ENCODE data around the gene SEC14L3.
"Not testable (repeated sequence)": the region's sequence is repeated elsewhere in the genome, so short reads cannot be mapped to it uniquely, and the experiment has no call there.

SEC14L3 gene

GRCh38 chr22:30452861-30453260 lies 19.0 kb downstream of the SEC14L3 start:
- H3K4me3 ChIP-seq (ENCODE audit: low read length) = no peak overlapping the region
- H3K9ac ChIP-seq (ENCODE audit: low read length) = no peak overlapping the region
- TF ChIP-seq EZH2 (optimal IDR thresholded peaks at IDR 0.05; ENCODE audit: low read depth, low read length) (no peak), EZH2phosphoT487 (IDR thresholded peaks at IDR 0.05; ENCODE audit: low read length) (no peak)
- TF ChIP-seq, protein P1, sequence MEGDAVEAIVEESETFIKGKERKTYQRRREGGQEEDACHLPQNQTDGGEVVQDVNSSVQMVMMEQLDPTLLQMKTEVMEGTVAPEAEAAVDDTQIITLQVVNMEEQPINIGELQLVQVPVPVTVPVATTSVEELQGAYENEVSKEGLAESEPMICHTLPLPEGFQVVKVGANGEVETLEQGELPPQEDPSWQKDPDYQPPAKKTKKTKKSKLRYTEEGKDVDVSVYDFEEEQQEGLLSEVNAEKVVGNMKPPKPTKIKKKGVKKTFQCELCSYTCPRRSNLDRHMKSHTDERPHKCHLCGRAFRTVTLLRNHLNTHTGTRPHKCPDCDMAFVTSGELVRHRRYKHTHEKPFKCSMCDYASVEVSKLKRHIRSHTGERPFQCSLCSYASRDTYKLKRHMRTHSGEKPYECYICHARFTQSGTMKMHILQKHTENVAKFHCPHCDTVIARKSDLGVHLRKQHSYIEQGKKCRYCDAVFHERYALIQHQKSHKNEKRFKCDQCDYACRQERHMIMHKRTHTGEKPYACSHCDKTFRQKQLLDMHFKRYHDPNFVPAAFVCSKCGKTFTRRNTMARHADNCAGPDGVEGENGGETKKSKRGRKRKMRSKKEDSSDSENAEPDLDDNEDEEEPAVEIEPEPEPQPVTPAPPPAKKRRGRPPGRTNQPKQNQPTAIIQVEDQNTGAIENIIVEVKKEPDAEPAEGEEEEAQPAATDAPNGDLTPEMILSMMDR (IDR thresholded peaks at IDR 0.05; ENCODE audit: low read length) = no peak
- no peaks in the 10 kb centered on the region for H3K9me3 ChIP-seq (replicated peaks; ENCODE audit: insufficient read depth, low read length)
- H3K27me3 ChIP-seq (replicated peaks; ENCODE audit: insufficient read depth, low read length) = peaks cover 82% of the 10 kb centered on the region
- no peaks in the 10 kb centered on the region for H3K36me3 ChIP-seq (replicated peaks; ENCODE audit: insufficient read depth, low read length)
- H3K9me2 ChIP-seq (replicated peaks; ENCODE audit: insufficient read depth, low read length) = no peaks in the 10 kb centered on the region
- no peaks in the 10 kb centered on the region for H3F3A ChIP-seq (ENCODE audit: insufficient read depth, low read length)
- no peaks in the 10 kb centered on the region for H4K20me1 ChIP-seq (ENCODE audit: insufficient read depth, low read length)
- H3K79me2 ChIP-seq (ENCODE audit: low read length) = no peaks in the 10 kb centered on the region
- H3K27ac ChIP-seq (ENCODE audit: low read length) = no peak overlapping the region
- no peaks in the 10 kb centered on the region for H3K4me1 ChIP-seq (ENCODE audit: low read length)
- H3K4me2 ChIP-seq (ENCODE audit: low read depth, low read length) = no peak overlapping the region
- DNase-seq = no peak
- no peak overlapping the region for H2AFZ ChIP-seq (ENCODE audit: low read length)

DNA sequence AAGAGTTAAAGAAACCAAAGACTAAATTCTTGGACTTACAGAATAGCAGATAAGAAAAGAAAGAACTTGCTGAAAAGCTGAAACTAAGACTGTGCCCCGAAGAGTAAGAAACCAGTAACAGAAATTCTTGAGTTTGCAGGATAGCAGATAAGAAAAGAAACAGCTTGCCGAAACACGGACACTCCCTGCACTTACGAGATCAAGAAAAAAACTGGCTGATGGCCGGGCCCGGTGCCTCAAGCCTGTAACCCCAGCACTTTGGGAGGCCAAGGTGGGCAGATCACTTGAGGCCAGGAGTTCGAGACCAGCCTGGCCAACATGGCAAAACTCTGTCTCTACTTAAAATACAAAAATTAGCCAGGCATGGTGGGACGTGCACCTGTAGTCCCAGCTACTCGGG lies 20.3 kb downstream of the SEC14L3 start:
- not testable (repeated sequence) for H4K20me1 ChIP-seq (ENCODE audit: insufficient read depth, low read length); H3K9me3 ChIP-seq (replicated peaks; ENCODE audit: insufficient read depth, low read length); H3K4me1 ChIP-seq (ENCODE audit: low read length); H3K4me2 ChIP-seq (ENCODE audit: low read depth, low read length); H3K4me3 ChIP-seq (ENCODE audit: low read length); H2AFZ ChIP-seq (ENCODE audit: low read length); H3K79me2 ChIP-seq (ENCODE audit: low read length); DNase-seq; H3K9ac ChIP-seq (ENCODE audit: low read length); H3K9me2 ChIP-seq (replicated peaks; ENCODE audit: insufficient read depth, low read length); H3K36me3 ChIP-seq (replicated peaks; ENCODE audit: insufficient read depth, low read length); H3F3A ChIP-seq (ENCODE audit: insufficient read depth, low read length); H3K27ac ChIP-seq (ENCODE audit: low read length)
- H3K27me3 ChIP-seq (replicated peaks; ENCODE audit: insufficient read depth, low read length) = peaks cover 82% of the 10 kb centered on the region

DNA sequence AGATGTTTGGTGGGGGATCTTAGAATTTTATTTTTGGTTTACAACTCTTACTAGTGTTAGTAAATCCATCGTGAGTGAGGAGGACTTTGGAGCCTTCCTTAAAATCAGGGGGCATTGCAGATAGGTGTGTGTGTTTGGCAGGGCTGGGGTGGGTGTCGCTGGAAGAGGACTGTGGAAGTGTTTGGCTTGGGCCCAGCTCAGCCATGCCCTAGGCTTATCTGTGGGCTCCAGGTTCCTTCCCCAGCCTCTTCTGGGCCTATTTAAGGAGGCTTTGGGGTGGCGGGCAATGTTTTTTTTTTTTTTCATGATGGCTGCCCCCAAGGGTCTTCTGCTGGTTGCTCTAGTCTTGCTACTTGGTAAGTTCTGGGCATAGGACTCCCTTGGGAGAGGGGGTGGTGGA lies 24.2 kb downstream of the SEC14L3 start:
- Histone ChIP-seq H2AFZ (ENCODE audit: low read length) (no peak overlapping the region), H3K27ac (ENCODE audit: low read length) (no peak overlapping the region), H3K4me3 (ENCODE audit: low read length) (no peak overlapping the region), H3K79me2 (ENCODE audit: low read length) (no peaks in the 10 kb centered on the region), H4K20me1 (ENCODE audit: insufficient read depth, low read length) (no peaks in the 10 kb centered on the region), H3K4me1 (ENCODE audit: low read length) (no peaks in the 10 kb centered on the region), H3K9ac (ENCODE audit: low read length) (no peak overlapping the region), H3K36me3 (replicated peaks; ENCODE audit: insufficient read depth, low read length) (no peaks in the 10 kb centered on the region), H3K9me2 (replicated peaks; ENCODE audit: insufficient read depth, low read length) (no peaks in the 10 kb centered on the region), H3K4me2 (ENCODE audit: low read depth, low read length) (no peak overlapping the region), H3K27me3 (replicated peaks; ENCODE audit: insufficient read depth, low read length) (peaks cover 90% of the 10 kb centered on the region), H3K9me3 (replicated peaks; ENCODE audit: insufficient read depth, low read length) (no peaks in the 10 kb centered on the region), H3F3A (ENCODE audit: insufficient read depth, low read length) (no peaks in the 10 kb centered on the region; the same call in 1 of the 2 replicates)
- TF ChIP-seq EZH2phosphoT487 (IDR thresholded peaks at IDR 0.05; ENCODE audit: low read length) = no peak
- TF ChIP-seq, protein P1 (IDR thresholded peaks at IDR 0.05; ENCODE audit: low read length) = no peak
- TF ChIP-seq EZH2 (optimal IDR thresholded peaks at IDR 0.05; ENCODE audit: low read depth, low read length) = no peak
- no peak for DNase-seq

- Histone ChIP-seq H2AFZ (ENCODE audit: low read length) (no peak overlapping the region), H3K79me2 (ENCODE audit: low read length) (no peaks in the 10 kb centered on the region)
Observed at GRCh38 chr22:30445438-30446145, 26.2 kb downstream of the SEC14L3 start.

More at GRCh38 chr22:30445438-30446145, 26.2 kb downstream of the SEC14L3 start:
- 0 out of 2 replicates have a peak overlapping the region, but pooled peaks have one; percentile 8 for H3K4me2 ChIP-seq (ENCODE audit: low read depth, low read length)
- no peak for DNase-seq
- no peaks in the 10 kb centered on the region for H3K9me3 ChIP-seq (replicated peaks; ENCODE audit: insufficient read depth, low read length)
- H3F3A ChIP-seq (ENCODE audit: insufficient read depth, low read length) = no peaks in the 10 kb centered on the region; the same call in 1 of the 2 replicates
- no peaks in the 10 kb centered on the region for H3K9me2 ChIP-seq (replicated peaks; ENCODE audit: insufficient read depth, low read length)
- peaks cover 87% of the 10 kb centered on the region for H3K27me3 ChIP-seq (replicated peaks; ENCODE audit: insufficient read depth, low read length)
- no peaks in the 10 kb centered on the region for H3K36me3 ChIP-seq (replicated peaks; ENCODE audit: insufficient read depth, low read length)
- H3K27ac ChIP-seq (ENCODE audit: low read length) = no peak overlapping the region
- no peak overlapping the region for H3K4me3 ChIP-seq (ENCODE audit: low read length)
- no peaks in the 10 kb centered on the region for H4K20me1 ChIP-seq (ENCODE audit: insufficient read depth, low read length)
- peaks cover 10% of the 10 kb centered on the region for H3K4me1 ChIP-seq (ENCODE audit: low read length)
- H3K9ac ChIP-seq (ENCODE audit: low read length) = no peak overlapping the region
- TF ChIP-seq EZH2phosphoT487 (IDR thresholded peaks at IDR 0.05; ENCODE audit: low read length) = no peak

Data from MM.1S (cell line).